K562 (cell line): ENCODE data around the gene FBXO11. TPM values are rescaled to one million over a fixed set of nuclear protein-coding genes. Genes with fewer than 3 reads are reported as not detected.
A peak's percentile ranks its signal among the peaks of the same experiment; 100 is the strongest.

Experiments used
- IFI16 ChIP-seq: fragments of 250-450 bp; sonication (Bioruptor Pico); IDR thresholded peaks from 2 replicates; pipeline ENCODE4 v2.1.2; 2022; ENCODE audit warnings: mild to moderate bottlenecking, inconsistent platforms
- LCOR ChIP-seq: sonication (generic); formaldehyde crosslinking; IDR thresholded peaks from 2 replicates; pipeline ENCODE4 v1.8.0; 2022; ENCODE audit warnings: mild to moderate bottlenecking, missing genetic modification reagents
- SREBF2 ChIP-seq: sonication (generic); formaldehyde crosslinking; IDR thresholded peaks from 2 replicates; pipeline ENCODE4 v1.4.0; 2020; ENCODE audit warnings: mild to moderate bottlenecking, missing genetic modification reagents
- polyA plus RNA-seq, 8 experiments: library from polyadenylated mRNA; depleted of rRNA in 4 of 8; stranded (reverse) in 5 of 8; unstranded in 3 of 8; fragments of >200 nt; fragmentation: Nextera tagmentation in 2 of 8; fragmentation: Illumina TruSeq in 1 of 8; extraction: Ambion mirVana in 2 of 8; extraction: Trizol in 1 of 8; gene quantifications; 2 replicates each; pipeline versions ENCODE4 v1.2.1 to v1.2.3, GENCODE V29; 2011 to 2014; ENCODE audit warnings: inconsistent platforms in 1 of 8, missing spikeins in 1 of 8
- total RNA-seq, 7 experiments: library from RNA; depleted of rRNA in 6 of 7; stranded (reverse); fragments of >200 nt in 6 of 7; fragmentation: Illumina TruSeq in 2 of 7; extraction: Trizol in 2 of 7; gene quantifications; 2 replicates each; pipeline versions ENCODE4 v1.2.1 to v1.2.3, GENCODE V29; 2011 to 2021; ENCODE audit warnings: low replicate concordance in 1 of 7
- TF ChIP-seq, protein P1 (sequence below): fragments of 450-650 bp; IDR thresholded peaks from 2 replicates; pipeline ENCODE4 v1.6.1; 2016; ENCODE audit warnings: mild to moderate bottlenecking, moderate library complexity
- TF ChIP-seq, protein P2 (sequence below): fragments of 250-450 bp; sonication (Bioruptor Pico); IDR thresholded peaks from 2 replicates; pipeline ENCODE4 v1.4.0; 2020; ENCODE audit warnings: borderline replicate concordance
- TF ChIP-seq, protein P3 (sequence below), 3 experiments: IDR thresholded peaks in 2 of 3; conservative IDR thresholded peaks in 1 of 3; 2 replicates each; pipeline ENCODE4 v1.5.1; 2011 to 2012; ENCODE audit warnings: low read length in 3 of 3, mild to moderate bottlenecking in 3 of 3, control low read depth in 2 of 3, improper control_type of control experiment in 1 of 3, inconsistent platforms in 1 of 3, low read depth in 1 of 3, mixed read lengths in 1 of 3, moderate library complexity in 1 of 3; ENCODE audit not compliant: insufficient read depth in 2 of 3
- TF ChIP-seq, protein P4 (sequence below), 2 experiments: fragments of 250-450 bp in 1 of 2; fragments of 450-650 bp in 1 of 2; sonication (Bioruptor Pico) in 1 of 2; IDR thresholded peaks; 2 replicates each; pipeline versions ENCODE4 v1.6.1 to v1.8.0; 2016 to 2021; ENCODE audit warnings: mild to moderate bottlenecking in 2 of 2, moderate library complexity in 2 of 2, missing compliant biosample characterization in 1 of 2, missing genetic modification characterization in 1 of 2

The FBXO11 gene
- total and polyA plus RNA-seq, 9 of the 15 experiments (the other 6 are each of a cell fraction or from before 2014, with no cell fraction given) = 8.8 to 44.5 (median 24.1) TPM

DNA sequence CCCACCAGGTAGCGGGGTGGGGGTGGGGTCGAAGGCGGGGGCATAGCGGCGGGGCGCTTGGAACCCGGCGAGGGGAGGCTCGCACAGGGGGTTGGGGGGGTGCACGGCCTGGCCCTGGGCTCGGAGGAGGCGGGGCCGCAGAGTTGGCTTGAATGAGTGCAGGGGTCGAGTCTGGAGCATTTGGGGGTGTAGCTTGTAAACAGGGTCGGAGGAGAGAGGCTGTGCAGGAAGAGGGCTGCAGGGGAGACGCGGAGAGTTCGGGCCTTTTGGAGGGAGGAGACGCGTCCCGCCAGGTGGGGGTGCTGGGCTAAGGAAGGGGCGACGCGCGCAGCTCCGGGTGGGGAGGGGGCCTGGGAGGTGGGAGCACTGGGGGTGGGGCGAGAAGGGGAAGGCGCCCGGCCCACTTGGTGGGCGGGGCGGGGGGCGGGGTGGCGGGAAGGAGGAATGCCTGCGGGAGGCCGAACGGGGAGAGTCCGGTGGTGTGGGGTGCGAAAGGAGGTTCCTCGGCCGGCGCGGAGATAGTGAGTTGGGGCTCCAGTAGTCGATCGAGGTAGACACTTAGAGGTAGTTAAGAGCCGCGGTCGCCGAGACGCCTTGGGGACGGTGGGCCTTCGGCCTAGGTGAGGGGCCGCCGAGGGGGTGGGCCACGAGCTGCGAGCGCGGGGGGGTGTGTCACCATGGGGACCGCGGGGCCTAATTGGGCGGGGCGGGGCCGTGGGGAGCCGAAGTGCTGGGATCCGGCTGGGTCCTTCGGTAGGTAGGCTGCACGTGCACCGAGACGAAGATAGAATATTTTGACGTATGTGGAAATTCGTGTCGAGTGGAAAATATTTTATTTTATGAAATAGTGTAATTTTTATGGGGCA is 122.6 kb downstream of the FBXO11 start (continued):
- TF ChIP-seq LCOR (CRISPR knock-in tag) (no peak), SREBF2 (no peak), IFI16 (CRISPR knock-in tag) (no peak)
- TF ChIP-seq, protein P1, sequence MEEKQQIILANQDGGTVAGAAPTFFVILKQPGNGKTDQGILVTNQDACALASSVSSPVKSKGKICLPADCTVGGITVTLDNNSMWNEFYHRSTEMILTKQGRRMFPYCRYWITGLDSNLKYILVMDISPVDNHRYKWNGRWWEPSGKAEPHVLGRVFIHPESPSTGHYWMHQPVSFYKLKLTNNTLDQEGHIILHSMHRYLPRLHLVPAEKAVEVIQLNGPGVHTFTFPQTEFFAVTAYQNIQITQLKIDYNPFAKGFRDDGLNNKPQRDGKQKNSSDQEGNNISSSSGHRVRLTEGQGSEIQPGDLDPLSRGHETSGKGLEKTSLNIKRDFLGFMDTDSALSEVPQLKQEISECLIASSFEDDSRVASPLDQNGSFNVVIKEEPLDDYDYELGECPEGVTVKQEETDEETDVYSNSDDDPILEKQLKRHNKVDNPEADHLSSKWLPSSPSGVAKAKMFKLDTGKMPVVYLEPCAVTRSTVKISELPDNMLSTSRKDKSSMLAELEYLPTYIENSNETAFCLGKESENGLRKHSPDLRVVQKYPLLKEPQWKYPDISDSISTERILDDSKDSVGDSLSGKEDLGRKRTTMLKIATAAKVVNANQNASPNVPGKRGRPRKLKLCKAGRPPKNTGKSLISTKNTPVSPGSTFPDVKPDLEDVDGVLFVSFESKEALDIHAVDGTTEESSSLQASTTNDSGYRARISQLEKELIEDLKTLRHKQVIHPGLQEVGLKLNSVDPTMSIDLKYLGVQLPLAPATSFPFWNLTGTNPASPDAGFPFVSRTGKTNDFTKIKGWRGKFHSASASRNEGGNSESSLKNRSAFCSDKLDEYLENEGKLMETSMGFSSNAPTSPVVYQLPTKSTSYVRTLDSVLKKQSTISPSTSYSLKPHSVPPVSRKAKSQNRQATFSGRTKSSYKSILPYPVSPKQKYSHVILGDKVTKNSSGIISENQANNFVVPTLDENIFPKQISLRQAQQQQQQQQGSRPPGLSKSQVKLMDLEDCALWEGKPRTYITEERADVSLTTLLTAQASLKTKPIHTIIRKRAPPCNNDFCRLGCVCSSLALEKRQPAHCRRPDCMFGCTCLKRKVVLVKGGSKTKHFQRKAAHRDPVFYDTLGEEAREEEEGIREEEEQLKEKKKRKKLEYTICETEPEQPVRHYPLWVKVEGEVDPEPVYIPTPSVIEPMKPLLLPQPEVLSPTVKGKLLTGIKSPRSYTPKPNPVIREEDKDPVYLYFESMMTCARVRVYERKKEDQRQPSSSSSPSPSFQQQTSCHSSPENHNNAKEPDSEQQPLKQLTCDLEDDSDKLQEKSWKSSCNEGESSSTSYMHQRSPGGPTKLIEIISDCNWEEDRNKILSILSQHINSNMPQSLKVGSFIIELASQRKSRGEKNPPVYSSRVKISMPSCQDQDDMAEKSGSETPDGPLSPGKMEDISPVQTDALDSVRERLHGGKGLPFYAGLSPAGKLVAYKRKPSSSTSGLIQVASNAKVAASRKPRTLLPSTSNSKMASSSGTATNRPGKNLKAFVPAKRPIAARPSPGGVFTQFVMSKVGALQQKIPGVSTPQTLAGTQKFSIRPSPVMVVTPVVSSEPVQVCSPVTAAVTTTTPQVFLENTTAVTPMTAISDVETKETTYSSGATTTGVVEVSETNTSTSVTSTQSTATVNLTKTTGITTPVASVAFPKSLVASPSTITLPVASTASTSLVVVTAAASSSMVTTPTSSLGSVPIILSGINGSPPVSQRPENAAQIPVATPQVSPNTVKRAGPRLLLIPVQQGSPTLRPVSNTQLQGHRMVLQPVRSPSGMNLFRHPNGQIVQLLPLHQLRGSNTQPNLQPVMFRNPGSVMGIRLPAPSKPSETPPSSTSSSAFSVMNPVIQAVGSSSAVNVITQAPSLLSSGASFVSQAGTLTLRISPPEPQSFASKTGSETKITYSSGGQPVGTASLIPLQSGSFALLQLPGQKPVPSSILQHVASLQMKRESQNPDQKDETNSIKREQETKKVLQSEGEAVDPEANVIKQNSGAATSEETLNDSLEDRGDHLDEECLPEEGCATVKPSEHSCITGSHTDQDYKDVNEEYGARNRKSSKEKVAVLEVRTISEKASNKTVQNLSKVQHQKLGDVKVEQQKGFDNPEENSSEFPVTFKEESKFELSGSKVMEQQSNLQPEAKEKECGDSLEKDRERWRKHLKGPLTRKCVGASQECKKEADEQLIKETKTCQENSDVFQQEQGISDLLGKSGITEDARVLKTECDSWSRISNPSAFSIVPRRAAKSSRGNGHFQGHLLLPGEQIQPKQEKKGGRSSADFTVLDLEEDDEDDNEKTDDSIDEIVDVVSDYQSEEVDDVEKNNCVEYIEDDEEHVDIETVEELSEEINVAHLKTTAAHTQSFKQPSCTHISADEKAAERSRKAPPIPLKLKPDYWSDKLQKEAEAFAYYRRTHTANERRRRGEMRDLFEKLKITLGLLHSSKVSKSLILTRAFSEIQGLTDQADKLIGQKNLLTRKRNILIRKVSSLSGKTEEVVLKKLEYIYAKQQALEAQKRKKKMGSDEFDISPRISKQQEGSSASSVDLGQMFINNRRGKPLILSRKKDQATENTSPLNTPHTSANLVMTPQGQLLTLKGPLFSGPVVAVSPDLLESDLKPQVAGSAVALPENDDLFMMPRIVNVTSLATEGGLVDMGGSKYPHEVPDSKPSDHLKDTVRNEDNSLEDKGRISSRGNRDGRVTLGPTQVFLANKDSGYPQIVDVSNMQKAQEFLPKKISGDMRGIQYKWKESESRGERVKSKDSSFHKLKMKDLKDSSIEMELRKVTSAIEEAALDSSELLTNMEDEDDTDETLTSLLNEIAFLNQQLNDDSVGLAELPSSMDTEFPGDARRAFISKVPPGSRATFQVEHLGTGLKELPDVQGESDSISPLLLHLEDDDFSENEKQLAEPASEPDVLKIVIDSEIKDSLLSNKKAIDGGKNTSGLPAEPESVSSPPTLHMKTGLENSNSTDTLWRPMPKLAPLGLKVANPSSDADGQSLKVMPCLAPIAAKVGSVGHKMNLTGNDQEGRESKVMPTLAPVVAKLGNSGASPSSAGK = peak; percentile 69
- TF ChIP-seq, protein P2, sequence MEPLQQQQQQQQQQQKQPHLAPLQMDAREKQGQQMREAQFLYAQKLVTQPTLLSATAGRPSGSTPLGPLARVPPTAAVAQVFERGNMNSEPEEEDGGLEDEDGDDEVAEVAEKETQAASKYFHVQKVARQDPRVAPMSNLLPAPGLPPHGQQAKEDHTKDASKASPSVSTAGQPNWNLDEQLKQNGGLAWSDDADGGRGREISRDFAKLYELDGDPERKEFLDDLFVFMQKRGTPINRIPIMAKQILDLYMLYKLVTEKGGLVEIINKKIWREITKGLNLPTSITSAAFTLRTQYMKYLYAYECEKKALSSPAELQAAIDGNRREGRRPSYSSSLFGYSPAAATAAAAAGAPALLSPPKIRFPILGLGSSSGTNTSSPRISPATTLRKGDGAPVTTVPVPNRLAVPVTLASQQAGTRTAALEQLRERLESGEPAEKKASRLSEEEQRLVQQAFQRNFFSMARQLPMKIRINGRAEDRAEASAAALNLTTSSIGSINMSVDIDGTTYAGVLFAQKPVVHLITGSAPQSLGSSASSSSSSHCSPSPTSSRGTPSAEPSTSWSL (CRISPR knock-in tag) = no peak
- TF ChIP-seq, protein P3, sequence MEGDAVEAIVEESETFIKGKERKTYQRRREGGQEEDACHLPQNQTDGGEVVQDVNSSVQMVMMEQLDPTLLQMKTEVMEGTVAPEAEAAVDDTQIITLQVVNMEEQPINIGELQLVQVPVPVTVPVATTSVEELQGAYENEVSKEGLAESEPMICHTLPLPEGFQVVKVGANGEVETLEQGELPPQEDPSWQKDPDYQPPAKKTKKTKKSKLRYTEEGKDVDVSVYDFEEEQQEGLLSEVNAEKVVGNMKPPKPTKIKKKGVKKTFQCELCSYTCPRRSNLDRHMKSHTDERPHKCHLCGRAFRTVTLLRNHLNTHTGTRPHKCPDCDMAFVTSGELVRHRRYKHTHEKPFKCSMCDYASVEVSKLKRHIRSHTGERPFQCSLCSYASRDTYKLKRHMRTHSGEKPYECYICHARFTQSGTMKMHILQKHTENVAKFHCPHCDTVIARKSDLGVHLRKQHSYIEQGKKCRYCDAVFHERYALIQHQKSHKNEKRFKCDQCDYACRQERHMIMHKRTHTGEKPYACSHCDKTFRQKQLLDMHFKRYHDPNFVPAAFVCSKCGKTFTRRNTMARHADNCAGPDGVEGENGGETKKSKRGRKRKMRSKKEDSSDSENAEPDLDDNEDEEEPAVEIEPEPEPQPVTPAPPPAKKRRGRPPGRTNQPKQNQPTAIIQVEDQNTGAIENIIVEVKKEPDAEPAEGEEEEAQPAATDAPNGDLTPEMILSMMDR (IDR thresholded peaks at IDR 0.05 in 2 of 3, conservative IDR thresholded peaks at IDR 0.05 in 1 of 3; ENCODE audit: insufficient read depth in 2 of 3, low read depth in 1 of 3, low read length in 3 of 3) = peak in 1 of 3 experiments; percentile 18; a peak in 1 of 6 replicates
- TF ChIP-seq, protein P4, sequence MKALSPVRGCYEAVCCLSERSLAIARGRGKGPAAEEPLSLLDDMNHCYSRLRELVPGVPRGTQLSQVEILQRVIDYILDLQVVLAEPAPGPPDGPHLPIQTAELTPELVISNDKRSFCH (CRISPR knock-in tag; IDR thresholded peaks at IDR 0.05) = no peak
- TF ChIP-seq, protein P4 (tag; IDR thresholded peaks at IDR 0.05) = no peak
